HL-60 (cell line): ENCODE results near the gene TSNAXIP1.
A peak's percentile ranks its signal among the peaks of the same experiment; 100 is the strongest.

Source experiments
- CTCF ChIP-seq: IDR thresholded peaks from one replicate; pipeline ENCODE4 v1.5.1; 2011; ENCODE audit warnings: low read length, control low read depth, inconsistent platforms; ENCODE audit not compliant: insufficient read depth
- GABPA ChIP-seq: IDR thresholded peaks from 2 replicates; pipeline ENCODE4 v1.6.1; 2012; ENCODE audit warnings: low read depth
- POLR2AphosphoS5 ChIP-seq: IDR thresholded peaks from 2 replicates; pipeline ENCODE4 v1.6.1; 2012; ENCODE audit warnings: low read depth
- REST ChIP-seq: IDR thresholded peaks from 2 replicates; pipeline ENCODE4 v1.6.1; 2012; ENCODE audit warnings: low read depth; ENCODE audit not compliant: insufficient replicate concordance
- SPI1 ChIP-seq: IDR thresholded peaks from 2 replicates; pipeline ENCODE4 v1.6.1; 2012; ENCODE audit warnings: low read depth, mild to moderate bottlenecking, borderline replicate concordance

GRCh38 chr16:67872631-67873434 lies 66.1 kb downstream of the TSNAXIP1 start, which contains the start of gene EDC4:
- TF ChIP-seq CTCF (no peak), POLR2AphosphoS5 (peak; percentile 77), REST (peak; percentile 4), GABPA (peak; percentile 97), SPI1 (no peak)
